NCI-H2171 treated with DMSO at 0.1 percent for 48 hours (cell line): ENCODE data around the gene SLC22A7.
"Not testable (repeated sequence)": the region's sequence is repeated elsewhere in the genome, so short reads cannot be mapped to it uniquely, and the experiment has no call there.

Experiments
- DNase-seq: peaks from one replicate; lab custom pipeline; 2025; lab: John Stamatoyannopoulos, UW

SLC22A7 gene

GRCh38 chr6:43338243-43338642 lies 40.2 kb downstream of the SLC22A7 start:
- DNase-seq, result no peak

- no peak for DNase-seq
These were observed 41.1 kb downstream of the SLC22A7 start for GRCh38 chr6:43339168-43339567.

- not testable (repeated sequence) for DNase-seq
These were observed 48.2 kb downstream of the SLC22A7 start for GRCh38 chr6:43346243-43346642.

- no peak for DNase-seq
These were observed 49.0 kb downstream of the SLC22A7 start for GRCh38 chr6:43347021-43347420.

GRCh38 chr6:43347444-43347843 lies 49.4 kb downstream of the SLC22A7 start:
- DNase-seq, result no peak

GRCh38 chr6:43351951-43352350 lies 53.9 kb downstream of the SLC22A7 start:
- not testable (repeated sequence) for DNase-seq
